Stomach (tissue), 4 donors: ENCODE data around the gene TGFBR2.

Experiments
- EP300 ChIP-seq: sonication (generic); formaldehyde crosslinking; IDR thresholded peaks from one replicate; pipeline ENCODE4 v1.6.1; 2017; ENCODE audit warnings: antibody characterized with exemption
- POLR2A ChIP-seq, 4 donors: fragments of 450-650 bp; IDR thresholded peaks; one replicate each; pipeline ENCODE4 v1.6.1; 2016; ENCODE audit warnings: antibody characterized with exemption in 4 of 4, control low read depth in 2 of 4, mild to moderate bottlenecking in 1 of 4, moderate library complexity in 1 of 4
- POLR2AphosphoS5 ChIP-seq, 3 donors: sonication (generic); formaldehyde crosslinking; IDR thresholded peaks; one replicate each; pipeline ENCODE4 v1.6.1; 2016; ENCODE audit warnings: antibody characterized with exemption in 3 of 3
- TF ChIP-seq, protein P1 (sequence below), 7 experiments: fragments of 450-650 bp in 4 of 7; fragments of 200-600 bp in 3 of 7; sonication (generic) in 3 of 7; IDR thresholded peaks; one replicate each; pipeline ENCODE4 v1.5.1; 2016 to 2019; ENCODE audit warnings: antibody characterized with exemption in 7 of 7, control low read depth in 2 of 7, mild to moderate bottlenecking in 1 of 7

DNA sequence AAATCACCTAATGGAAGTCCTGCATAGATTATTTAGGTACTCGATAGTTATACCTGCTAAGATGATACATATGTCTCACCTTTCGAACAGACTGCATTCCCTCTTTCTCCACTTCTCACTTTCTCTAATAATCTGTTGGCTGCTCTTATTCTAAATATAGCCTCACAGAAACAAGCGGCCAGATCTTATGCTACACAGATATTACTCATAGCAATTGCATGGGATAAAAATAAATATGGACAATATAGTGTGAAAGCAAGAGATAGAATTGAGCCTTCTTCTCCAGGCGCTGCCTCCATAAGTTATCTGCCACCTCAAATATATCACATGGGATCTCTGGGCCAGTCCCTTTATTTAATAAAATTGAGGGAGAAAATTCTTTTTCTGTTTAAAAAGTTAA lies 29.5 kb upstream of the TGFBR2 start:
- TF ChIP-seq, protein P1, sequence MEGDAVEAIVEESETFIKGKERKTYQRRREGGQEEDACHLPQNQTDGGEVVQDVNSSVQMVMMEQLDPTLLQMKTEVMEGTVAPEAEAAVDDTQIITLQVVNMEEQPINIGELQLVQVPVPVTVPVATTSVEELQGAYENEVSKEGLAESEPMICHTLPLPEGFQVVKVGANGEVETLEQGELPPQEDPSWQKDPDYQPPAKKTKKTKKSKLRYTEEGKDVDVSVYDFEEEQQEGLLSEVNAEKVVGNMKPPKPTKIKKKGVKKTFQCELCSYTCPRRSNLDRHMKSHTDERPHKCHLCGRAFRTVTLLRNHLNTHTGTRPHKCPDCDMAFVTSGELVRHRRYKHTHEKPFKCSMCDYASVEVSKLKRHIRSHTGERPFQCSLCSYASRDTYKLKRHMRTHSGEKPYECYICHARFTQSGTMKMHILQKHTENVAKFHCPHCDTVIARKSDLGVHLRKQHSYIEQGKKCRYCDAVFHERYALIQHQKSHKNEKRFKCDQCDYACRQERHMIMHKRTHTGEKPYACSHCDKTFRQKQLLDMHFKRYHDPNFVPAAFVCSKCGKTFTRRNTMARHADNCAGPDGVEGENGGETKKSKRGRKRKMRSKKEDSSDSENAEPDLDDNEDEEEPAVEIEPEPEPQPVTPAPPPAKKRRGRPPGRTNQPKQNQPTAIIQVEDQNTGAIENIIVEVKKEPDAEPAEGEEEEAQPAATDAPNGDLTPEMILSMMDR (IDR thresholded peaks at IDR 0.05) = no peak
- TF ChIP-seq POLR2A (IDR thresholded peaks at IDR 0.05) (no peak), POLR2AphosphoS5 (IDR thresholded peaks at IDR 0.05) (no peak), EP300 (no peak)
